Endothelial cell of umbilical vein (primary cell): ENCODE data around the gene RMI2. TPM values are rescaled to one million over a fixed set of nuclear protein-coding genes. Genes with fewer than 3 reads are reported as not detected.

Experiments
- BruUV-seq: library from RNA; stranded (reverse); fragments of 400-500 nt; replicated peaks from 2 replicates; lab custom pipeline; 2021; lab: Mats Ljungman, UMichigan
- CTCF ChIA-PET: fragments of 300-600, 350-600 bp; sonication (Branson Sonifier 250); formaldehyde crosslinking; loops from one replicate; lab custom pipeline; 2021; ENCODE audit warnings: antibody characterized with exemption, inconsistent platforms; lab: Charles Lee
- POLR2A ChIA-PET: fragments of 300-600, 350-600 bp; sonication (Branson Sonifier 250); formaldehyde crosslinking; loops from one replicate; lab custom pipeline; 2021; ENCODE audit warnings: antibody characterized with exemption, inconsistent platforms; lab: Charles Lee
- DNase-seq: peaks from one replicate; pipeline ENCODE4 v3.0.0-alpha.2; 2011; ENCODE audit warnings: low read depth, low spot score
- FAIRE-seq: peaks from 2 replicates; lab custom pipeline; 2011; peaks lifted over from hg19 to GRCh38; lab: Jason Lieb, UNC
- H2AFZ ChIP-seq: 2 replicates; pipeline ENCODE4 v1.6.0; 2012; ENCODE audit warnings: low read depth, low read length, control low read depth, inconsistent platforms
- H3K27ac ChIP-seq: 2 replicates; pipeline ENCODE4 v1.5.1; 2011; ENCODE audit warnings: low read depth, mild to moderate bottlenecking, control low read depth, low read length, moderate library complexity; ENCODE audit not compliant: insufficient read depth
- H3K27me3 ChIP-seq, 2 experiments: 2 replicates each; pipeline versions ENCODE4 v1.6.0 to v1.6.1; 2011; ENCODE audit warnings: low read length in 2 of 2, mixed read lengths in 1 of 2; ENCODE audit not compliant: control insufficient read depth in 2 of 2, insufficient read depth in 2 of 2
- H3K36me3 ChIP-seq, 2 experiments: 2 replicates in 1 of 2; 3 replicates in 1 of 2; pipeline ENCODE4 v1.5.1; 2011; ENCODE audit warnings: low read length in 2 of 2, mild to moderate bottlenecking in 1 of 2, moderate library complexity in 1 of 2; ENCODE audit not compliant: control insufficient read depth in 2 of 2, insufficient read depth in 2 of 2; ENCODE audit errors: extremely low read depth in 1 of 2
- H3K4me1 ChIP-seq: 3 replicates; pipeline ENCODE4 v1.5.1; 2011; ENCODE audit warnings: mild to moderate bottlenecking, low read length; ENCODE audit not compliant: control insufficient read depth, insufficient read depth; ENCODE audit errors: extremely low read depth
- H3K4me2 ChIP-seq: 2 replicates; pipeline ENCODE4 v1.6.1; 2011; ENCODE audit warnings: low read length, control low read depth, mixed read lengths; ENCODE audit not compliant: insufficient read depth
- H3K4me3 ChIP-seq, 3 experiments: fragments of 200-600 bp in 1 of 3; sonication (generic), shearing (Covaris generic) in 1 of 3; replicated peaks in 1 of 3; 2 replicates each; pipeline ENCODE4 v1.5.1; 2011 to 2016; ENCODE audit warnings: control low read depth in 3 of 3, low read length in 3 of 3, mild to moderate bottlenecking in 2 of 3, inconsistent platforms in 1 of 3, low read depth in 1 of 3, moderate library complexity in 1 of 3; ENCODE audit not compliant: insufficient read depth in 1 of 3
- H3K79me2 ChIP-seq: 2 replicates; pipeline ENCODE4 v1.6.0; 2012; ENCODE audit warnings: low read length, inconsistent platforms; ENCODE audit not compliant: control insufficient read depth, insufficient read depth
- H3K9ac ChIP-seq: replicated peaks from 2 replicates; pipeline ENCODE3; 2011; ENCODE audit warnings: low read length, control low read depth; ENCODE audit not compliant: insufficient read depth; ENCODE audit errors: extremely low read depth
- H3K9me1 ChIP-seq: replicated peaks from 3 replicates; pipeline ENCODE4 v1.6.0; 2011; ENCODE audit warnings: mild to moderate bottlenecking, low read length; ENCODE audit not compliant: control insufficient read depth, insufficient read depth; ENCODE audit errors: extremely low read depth
- H3K9me3 ChIP-seq: replicated peaks from 2 replicates; pipeline ENCODE4 v1.5.1; 2012; ENCODE audit warnings: low read length, inconsistent platforms; ENCODE audit not compliant: control insufficient read depth, insufficient read depth
- H4K20me1 ChIP-seq: replicated peaks from 2 replicates; pipeline ENCODE3; 2011; ENCODE audit warnings: mild to moderate bottlenecking, low read length; ENCODE audit not compliant: control insufficient read depth, insufficient read depth; ENCODE audit errors: extremely low read depth
- CTCF ChIP-seq, 2 donors: IDR thresholded peaks; 1 replicate in 1 of 2; 2 replicates in 1 of 2; pipeline ENCODE4 v1.5.1; 2011; ENCODE audit warnings: low read length in 2 of 2, mild to moderate bottlenecking in 2 of 2, moderate library complexity in 2 of 2, control low read depth in 1 of 2, inconsistent platforms in 1 of 2, low read depth in 1 of 2; ENCODE audit not compliant: insufficient read depth in 1 of 2; ENCODE audit errors: extremely low read depth in 1 of 2
- EZH2 ChIP-seq: IDR thresholded peaks from 2 replicates; pipeline ENCODE4 v1.6.1; 2012; ENCODE audit warnings: borderline replicate concordance, low read depth, mild to moderate bottlenecking, moderate library complexity, low read length, inconsistent platforms; ENCODE audit not compliant: severe bottlenecking
- FOS ChIP-seq: IDR thresholded peaks from 2 replicates; pipeline ENCODE4 v1.6.1; 2011; ENCODE audit warnings: mild to moderate bottlenecking, low read length, moderate library complexity, borderline replicate concordance; ENCODE audit not compliant: insufficient read depth
- GATA2 ChIP-seq: IDR thresholded peaks from 2 replicates; pipeline ENCODE4 v1.7.0; 2011; ENCODE audit warnings: low read depth, mild to moderate bottlenecking, moderate library complexity, mixed read lengths, low read length; ENCODE audit not compliant: insufficient read length, insufficient read depth
- JUN ChIP-seq: IDR thresholded peaks from 2 replicates; pipeline ENCODE4 v1.6.1; 2011; ENCODE audit warnings: borderline replicate concordance, low read depth; ENCODE audit not compliant: insufficient read length, insufficient read depth
- MAX ChIP-seq: IDR thresholded peaks from 2 replicates; pipeline ENCODE4 v1.6.1; 2011; ENCODE audit not compliant: insufficient read depth, insufficient read length
- MYC ChIP-seq: IDR thresholded peaks from one replicate; pipeline ENCODE4 v1.6.1; 2011; ENCODE audit warnings: mild to moderate bottlenecking, low read depth, low read length
- POLR2A ChIP-seq: IDR thresholded peaks from 2 replicates; pipeline ENCODE4 v1.6.1; 2012; ENCODE audit warnings: low read depth, mild to moderate bottlenecking, control low read depth, low read length
- POLR2AphosphoS5 ChIP-seq: IDR thresholded peaks from 2 replicates; pipeline ENCODE4 v1.6.1; 2012; ENCODE audit warnings: low read depth, mild to moderate bottlenecking, control low read depth, low read length, moderate library complexity; ENCODE audit not compliant: insufficient read depth
- dilution Hi-C: fragments of 300-500 bp; cut with MboI; formaldehyde crosslinking; loops from one replicate; pipeline ENCODE4 v1.15.0; 2019; ENCODE audit warnings: low sequenced_read_pairs; ENCODE audit not compliant: extremely low pct_ligation_motif_present
- intact Hi-C: fragments of 100-400 bp; cut with micrococcal nuclease; formaldehyde crosslinking; loops from one replicate; pipeline ENCODE4 v1.10.0; 2022
- polyA plus RNA-seq, 4 experiments: library from polyadenylated mRNA; depleted of rRNA in 3 of 4; stranded (reverse) in 3 of 4; unstranded in 1 of 4; fragments of >200 nt; gene quantifications; 2 replicates each; pipeline versions ENCODE4 v1.2.1 to v1.2.3, GENCODE V29; 2011 to 2012; ENCODE audit warnings: missing spikeins in 1 of 4
- total RNA-seq: library from RNA; stranded (reverse); gene quantifications from 2 replicates; pipeline ENCODE4 v1.2.3, GENCODE V29; 2021

The RMI2 gene
- total and polyA plus RNA-seq, 2 donors (not counting 3 experiments of a cell fraction or from before 2014, with no cell fraction given) = 5.3 to 7.7 TPM

- dilution Hi-C loops (no loop called here), intact Hi-C loops (no loop called here)
- Histone ChIP-seq H3K9ac (no peak overlapping the region), H3K27me3 (no peaks in the 10 kb centered on the region), H3K4me2 (no peak overlapping the region), H3K4me3 (no peak overlapping the region), H4K20me1 (no peaks in the 10 kb centered on the region), H3K79me2 (no peaks in the 10 kb centered on the region), H3K4me1 (peaks cover 5% of the 10 kb centered on the region), H3K27ac (no peak overlapping the region), H3K9me3 (no peaks in the 10 kb centered on the region), H3K36me3 (no peaks in the 10 kb centered on the region), H2AFZ (no peak overlapping the region), H3K9me1 (no peaks in the 10 kb centered on the region)
- ChIA-PET POLR2A (no interaction called here), CTCF (interaction anchor here (1.3 kb wide), 1 partner anchor 9 kb away, joined by 3 read pairs; no protein-coding TSS in a partner anchor)
- TF ChIP-seq FOS = no peak
- no peak for TF ChIP-seq POLR2A
- TF ChIP-seq JUN = no peak
- TF ChIP-seq MYC = no peak
- no peak for TF ChIP-seq POLR2AphosphoS5
- TF ChIP-seq MAX = no peak
- TF ChIP-seq GATA2 = no peak
- TF ChIP-seq CTCF (IDR thresholded peaks at IDR 0.05; ENCODE audit: extremely low read depth in 1 of 2, insufficient read depth in 1 of 2, low read depth in 1 of 2, low read length in 2 of 2) = no peak
- TF ChIP-seq EZH2 = no peak
- peak; percentile 31 for DNase-seq
- BruUV-seq = no TSS peak
- FAIRE-seq = no peak
These were observed 4.5 kb downstream of the RMI2 start for GRCh38 chr16:11349599-11350276.
